HCT116 (cell line): ENCODE measurements around the gene HAND1. TPM values are rescaled to one million over a fixed set of nuclear protein-coding genes. Genes with fewer than 3 reads are reported as not detected.

Experiments
- ATAC-seq: fragments of 200-7000 bp; cut with Tn5 transposase; 2 replicates; pipeline ENCODE4 v1.9.1; 2020; ENCODE audit warnings: mild to moderate bottlenecking, moderate library complexity
- BruUV-seq: library from RNA; stranded (reverse); fragments of 400-500 nt; replicated peaks from 2 replicates; lab custom pipeline; 2021; lab: Mats Ljungman, UMichigan
- CTCF ChIA-PET: fragments of 300-600 bp; sonication (Branson Sonifier 250); formaldehyde crosslinking; loops from one replicate; lab custom pipeline; 2021; ENCODE audit warnings: antibody characterized with exemption; lab: Charles Lee
- POLR2A ChIA-PET: fragments of 300-600, 350-600 bp; sonication (Branson Sonifier 250); formaldehyde crosslinking; loops from one replicate; lab custom pipeline; 2021; ENCODE audit warnings: antibody characterized with exemption; lab: Charles Lee
- RAD21 ChIA-PET, 2 experiments: fragments of 300-600 bp; sonication (Branson Sonifier 250); formaldehyde crosslinking; loops; one replicate each; lab custom pipeline; 2023; ENCODE audit warnings: low total read pairs in 2 of 2; ENCODE audit not compliant: uncharacterized antibody in 2 of 2, unreplicated experiment in 2 of 2, low non-redundant PET in 1 of 2; lab: Charles Lee
- DNase-seq: peaks from one replicate; pipeline ENCODE4 v3.0.0-alpha.2; 2010; ENCODE audit warnings: low read depth, low spot score
- H2AFZ ChIP-seq: fragments of 200-600 bp; shearing (Covaris generic), sonication (generic); 2 replicates; pipeline ENCODE4 v1.6.1; 2017; ENCODE audit warnings: low read depth, mixed run types, mixed read lengths, antibody characterized with exemption, low read length; ENCODE audit not compliant: poor library complexity, severe bottlenecking
- H3K27ac ChIP-seq: 2 replicates; pipeline ENCODE4 v1.5.1; 2012; ENCODE audit warnings: low read depth, low read length
- H3K27me3 ChIP-seq: fragments of 200-600 bp; sonication (generic); 2 replicates; pipeline ENCODE4 v1.6.1; 2016; ENCODE audit warnings: mixed run types, low read length, mixed read lengths; ENCODE audit not compliant: insufficient read depth
- H3K36me3 ChIP-seq, 2 experiments: fragments of 200-500 bp in 1 of 2; fragments of 200-600 bp in 1 of 2; sonication (Bioruptor generic) in 1 of 2; sonication (generic) in 1 of 2; 2 replicates each; pipeline versions ENCODE4 v1.5.1 to v1.6.1; 2014 to 2016; ENCODE audit warnings: low read length in 2 of 2, inconsistent platforms in 1 of 2, mixed read lengths in 1 of 2, mixed run types in 1 of 2; ENCODE audit not compliant: insufficient read depth in 2 of 2, control insufficient read depth in 1 of 2
- H3K4me1 ChIP-seq, 2 experiments: fragments of 200-600 bp in 1 of 2; sonication (generic) in 1 of 2; 2 replicates each; pipeline versions ENCODE4 v1.5.1 to v1.6.1; 2012 to 2017; ENCODE audit warnings: low read length in 2 of 2, inconsistent platforms in 1 of 2, mild to moderate bottlenecking in 1 of 2, mixed read lengths in 1 of 2, mixed run types in 1 of 2, moderate library complexity in 1 of 2; ENCODE audit not compliant: insufficient read depth in 2 of 2, control insufficient read depth in 1 of 2
- H3K4me2 ChIP-seq: fragments of 200-600 bp; sonication (generic); 2 replicates; pipeline ENCODE4 v1.6.1; 2017; ENCODE audit warnings: mixed run types, low read length, mixed read lengths
- H3K4me3 ChIP-seq, 2 experiments: fragments of 200-600 bp in 1 of 2; sonication (generic) in 1 of 2; replicated peaks in 1 of 2; 2 replicates each; pipeline ENCODE4 v1.5.1; 2011 to 2016; ENCODE audit warnings: low read length in 2 of 2, control low read depth in 1 of 2, low read depth in 1 of 2, mild to moderate bottlenecking in 1 of 2, mixed read lengths in 1 of 2, mixed run types in 1 of 2
- H3K79me2 ChIP-seq: fragments of 200-600 bp; sonication (generic); 2 replicates; pipeline ENCODE4 v1.6.1; 2017; ENCODE audit warnings: mild to moderate bottlenecking, mixed run types, low read length, moderate library complexity, mixed read lengths; ENCODE audit not compliant: insufficient read depth
- H3K9ac ChIP-seq: fragments of 200-600 bp; sonication (generic); 2 replicates; pipeline ENCODE4 v1.6.1; 2016; ENCODE audit warnings: low read length, mixed read lengths
- H3K9me2 ChIP-seq: fragments of 200-600 bp; sonication (generic), shearing (Covaris generic); 2 replicates; pipeline ENCODE4 v1.6.1; 2017; ENCODE audit warnings: mixed run types, mild to moderate bottlenecking, moderate library complexity; ENCODE audit not compliant: insufficient read depth
- H3K9me3 ChIP-seq, 2 experiments: fragments of 200-500 bp in 1 of 2; fragments of 200-600 bp in 1 of 2; sonication (Bioruptor generic) in 1 of 2; sonication (generic) in 1 of 2; 2 replicates each; pipeline ENCODE4 v1.6.1; 2014 to 2017; ENCODE audit warnings: low read length in 2 of 2, mixed read lengths in 2 of 2, inconsistent platforms in 1 of 2, low read depth in 1 of 2, mild to moderate bottlenecking in 1 of 2, mixed run types in 1 of 2, moderate library complexity in 1 of 2; ENCODE audit not compliant: control insufficient read depth in 1 of 2, insufficient read depth in 1 of 2
- H4K20me1 ChIP-seq: fragments of 200-600 bp; sonication (generic), shearing (Covaris generic); 2 replicates; pipeline ENCODE4 v1.6.1; 2017; ENCODE audit warnings: mixed run types, mild to moderate bottlenecking, moderate library complexity; ENCODE audit not compliant: insufficient read depth
- ATF3 ChIP-seq: IDR thresholded peaks from 2 replicates; pipeline ENCODE4 v1.6.1; 2012
- CEBPB ChIP-seq: IDR thresholded peaks from 2 replicates; pipeline ENCODE4 v1.6.1; 2012; ENCODE audit warnings: low read depth
- CTCF ChIP-seq, 3 experiments: fragments of 200-600 bp in 1 of 3; sonication (generic) in 1 of 3; IDR thresholded peaks in 2 of 3; conservative IDR thresholded peaks in 1 of 3; 2 replicates each; pipeline ENCODE4 v1.5.1; 2012 to 2017; ENCODE audit warnings: low read depth in 2 of 3, low read length in 2 of 3, antibody characterized with exemption in 1 of 3, borderline replicate concordance in 1 of 3, control low read depth in 1 of 3, mild to moderate bottlenecking in 1 of 3, mixed read lengths in 1 of 3, mixed run types in 1 of 3, moderate library complexity in 1 of 3; ENCODE audit not compliant: insufficient read depth in 1 of 3
- EZH2 ChIP-seq: fragments of 200-600 bp; sonication (generic); IDR thresholded peaks from 2 replicates; pipeline ENCODE4 v1.6.1; 2017; ENCODE audit warnings: antibody characterized with exemption, mixed run types
- FOSL1 ChIP-seq: IDR thresholded peaks from 2 replicates; pipeline ENCODE4 v1.6.1; 2012; ENCODE audit warnings: low read depth
- JUND ChIP-seq: IDR thresholded peaks from 2 replicates; pipeline ENCODE4 v1.6.1; 2012
- POLR2A ChIP-seq: IDR thresholded peaks from 2 replicates; pipeline ENCODE4 v1.7.0; 2011; ENCODE audit warnings: borderline replicate concordance; ENCODE audit not compliant: insufficient read depth, insufficient read length; ENCODE audit errors: extremely low read depth
- POLR2AphosphoS5 ChIP-seq: IDR thresholded peaks from 2 replicates; pipeline ENCODE4 v1.6.1; 2011; ENCODE audit warnings: mild to moderate bottlenecking, low read depth, low read length, moderate library complexity
- RAD21 ChIP-seq: IDR thresholded peaks from 2 replicates; pipeline ENCODE4 v1.6.1; 2012; ENCODE audit warnings: low read depth, mild to moderate bottlenecking
- REST ChIP-seq: IDR thresholded peaks from 2 replicates; pipeline ENCODE4 v1.6.1; 2012; ENCODE audit warnings: low read depth
- SIN3A ChIP-seq: IDR thresholded peaks from 2 replicates; pipeline ENCODE4 v1.6.1; 2012; ENCODE audit warnings: low read depth
- SP1 ChIP-seq: IDR thresholded peaks from 2 replicates; pipeline ENCODE4 v1.6.1; 2012; ENCODE audit warnings: low read depth
- SRF ChIP-seq: IDR thresholded peaks from 2 replicates; pipeline ENCODE4 v1.6.1; 2012; ENCODE audit warnings: low read depth
- TCF7L2 ChIP-seq: IDR thresholded peaks from 2 replicates; pipeline ENCODE4 v1.7.0; 2011; ENCODE audit warnings: borderline replicate concordance, inconsistent platforms; ENCODE audit not compliant: insufficient read depth, insufficient read length; ENCODE audit errors: extremely low read depth
- YY1 ChIP-seq: IDR thresholded peaks from 2 replicates; pipeline ENCODE4 v1.6.1; 2011; ENCODE audit warnings: low read length, low read depth, moderate library complexity, mild to moderate bottlenecking; ENCODE audit not compliant: insufficient replicate concordance; ENCODE audit errors: extremely low read depth
- ZNF274 ChIP-seq: fragments of 200-500 bp; sonication (Bioruptor generic); IDR thresholded peaks from 2 replicates; pipeline ENCODE4 v1.6.1; 2014; ENCODE audit warnings: mild to moderate bottlenecking, low read depth, low read length, inconsistent platforms
- intact Hi-C: fragments of 100-400 bp; cut with micrococcal nuclease; formaldehyde crosslinking; loops from 2 replicates; pipeline ENCODE4 v1.10.0; 2022
- total RNA-seq: library from RNA; stranded (reverse); gene quantifications from one replicate; pipeline ENCODE4 v1.2.1, GENCODE V29; 2021; ENCODE audit not compliant: unreplicated experiment
- TF ChIP-seq, protein P1 (sequence below): IDR thresholded peaks from 2 replicates; pipeline ENCODE4 v1.6.1; 2011; ENCODE audit warnings: mild to moderate bottlenecking, low read length, moderate library complexity; ENCODE audit not compliant: insufficient replicate concordance; ENCODE audit errors: extremely low read depth

The HAND1 gene
- total RNA-seq, 1 experiment from 2014 or later = not detected

DNA sequence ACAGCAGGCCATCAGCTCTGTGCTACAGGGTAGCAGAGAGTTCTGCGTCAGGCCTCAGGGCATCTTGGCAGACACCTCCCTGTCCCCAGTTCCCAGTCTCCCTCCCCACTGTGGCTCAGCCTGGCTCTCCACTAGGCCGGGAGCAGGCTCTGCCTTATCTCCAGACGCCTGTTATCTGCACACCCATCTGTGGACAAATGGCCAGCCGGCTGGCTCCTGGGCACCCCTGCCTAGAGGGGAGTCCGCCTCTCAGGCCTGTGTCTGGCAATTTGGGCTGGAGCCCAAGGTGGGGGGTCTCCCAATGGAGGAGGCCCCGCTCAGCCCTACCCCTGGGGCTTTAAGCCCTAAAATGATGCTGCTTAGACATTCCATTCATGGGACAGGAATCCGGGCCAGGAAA lies 39.2 kb upstream of the HAND1 start:
- Histone ChIP-seq H3K9ac (no peak overlapping the region), H2AFZ (no peak overlapping the region), H3K4me3 (no peak overlapping the region), H3K4me2 (no peak overlapping the region), H3K27ac (no peak overlapping the region), H3K36me3 (no peaks in the 10 kb centered on the region), H3K9me2 (no peaks in the 10 kb centered on the region), H4K20me1 (no peaks in the 10 kb centered on the region), H3K27me3 (no peaks in the 10 kb centered on the region), H3K9me3 (no peaks in the 10 kb centered on the region), H3K4me1 (peaks cover 5 to 17% of the 10 kb centered on the region in 2 experiments; a peak in 3 of 4 replicates), H3K79me2 (no peaks in the 10 kb centered on the region)
- DNase-seq = no peak
- no peak for ATAC-seq
- RAD21 ChIA-PET = no interaction called here
- POLR2A ChIA-PET = no interaction called here
- CTCF ChIA-PET = no interaction called here
- no TSS peak for BruUV-seq
- TF ChIP-seq RAD21 = no peak
- TF ChIP-seq SIN3A = no peak
- TF ChIP-seq YY1 = no peak
- TF ChIP-seq EZH2 = no peak
- TF ChIP-seq CTCF (IDR thresholded peaks at IDR 0.05 in 2 of 3, conservative IDR thresholded peaks at IDR 0.05 in 1 of 3; ENCODE audit: borderline replicate concordance in 1 of 3, insufficient read depth in 1 of 3, low read depth in 2 of 3, low read length in 2 of 3) = no peak
- TF ChIP-seq POLR2A = no peak
- no peak for TF ChIP-seq TCF7L2
- TF ChIP-seq POLR2AphosphoS5 = no peak
- no peak for TF ChIP-seq CEBPB
- no peak for TF ChIP-seq SRF
- TF ChIP-seq ZNF274 = no peak
- TF ChIP-seq JUND = no peak
- TF ChIP-seq ATF3 = no peak
- no peak for TF ChIP-seq FOSL1
- TF ChIP-seq REST = no peak
- TF ChIP-seq SP1 = no peak
- TF ChIP-seq, protein P1, sequence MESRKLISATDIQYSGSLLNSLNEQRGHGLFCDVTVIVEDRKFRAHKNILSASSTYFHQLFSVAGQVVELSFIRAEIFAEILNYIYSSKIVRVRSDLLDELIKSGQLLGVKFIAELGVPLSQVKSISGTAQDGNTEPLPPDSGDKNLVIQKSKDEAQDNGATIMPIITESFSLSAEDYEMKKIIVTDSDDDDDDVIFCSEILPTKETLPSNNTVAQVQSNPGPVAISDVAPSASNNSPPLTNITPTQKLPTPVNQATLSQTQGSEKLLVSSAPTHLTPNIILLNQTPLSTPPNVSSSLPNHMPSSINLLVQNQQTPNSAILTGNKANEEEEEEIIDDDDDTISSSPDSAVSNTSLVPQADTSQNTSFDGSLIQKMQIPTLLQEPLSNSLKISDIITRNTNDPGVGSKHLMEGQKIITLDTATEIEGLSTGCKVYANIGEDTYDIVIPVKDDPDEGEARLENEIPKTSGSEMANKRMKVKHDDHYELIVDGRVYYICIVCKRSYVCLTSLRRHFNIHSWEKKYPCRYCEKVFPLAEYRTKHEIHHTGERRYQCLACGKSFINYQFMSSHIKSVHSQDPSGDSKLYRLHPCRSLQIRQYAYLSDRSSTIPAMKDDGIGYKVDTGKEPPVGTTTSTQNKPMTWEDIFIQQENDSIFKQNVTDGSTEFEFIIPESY = no peak
- intact Hi-C loops = no loop called here
